Testis (tissue), 3 donors: ENCODE results near the gene ZSCAN10. TPM values are rescaled to one million over a fixed set of nuclear protein-coding genes. Genes with fewer than 3 reads are reported as not detected.

ENCODE experiments used
- DNase-seq: peaks from one replicate; pipeline ENCODE4 v3.0.0-alpha.2; 2019
- H3K27ac ChIP-seq, 2 donors: fragments of 200-600 bp; sonication (generic); one replicate each; pipeline ENCODE4 v1.5.1; 2019
- H3K27me3 ChIP-seq: fragments of 200-600 bp; sonication (generic); one replicate; pipeline ENCODE4 v1.5.1; 2019
- H3K36me3 ChIP-seq: fragments of 200-600 bp; sonication (generic); one replicate; pipeline ENCODE4 v1.5.1; 2017; ENCODE audit warnings: low read depth; ENCODE audit errors: missing control alignments
- H3K4me1 ChIP-seq: fragments of 200-600 bp; sonication (generic); one replicate; pipeline ENCODE4 v1.5.1; 2019
- H3K4me3 ChIP-seq, 2 donors: fragments of 200-600 bp; sonication (generic); one replicate each; pipeline ENCODE4 v1.5.1; 2017 to 2019
- H3K9me3 ChIP-seq: fragments of 200-600 bp; sonication (generic); one replicate; pipeline ENCODE4 v1.5.1; 2017
- CTCF ChIP-seq, 3 experiments: fragments of 450-650 bp in 2 of 3; fragments of 200-600 bp in 1 of 3; sonication (generic) in 1 of 3; IDR thresholded peaks; one replicate each; pipeline ENCODE4 v1.5.1; 2016 to 2019; ENCODE audit warnings: antibody characterized with exemption in 3 of 3, mild to moderate bottlenecking in 2 of 3, moderate library complexity in 1 of 3
- POLR2A ChIP-seq: fragments of 450-650 bp; IDR thresholded peaks from one replicate; pipeline ENCODE4 v1.6.1; 2017; ENCODE audit warnings: antibody characterized with exemption, mild to moderate bottlenecking, moderate library complexity
- WGBS, 2 donors: methylation state at CpG; one replicate each; pipeline ENCODE4 v1.1.5; 2018; 5-methylcytosine and 5-hydroxymethylcytosine counted together
- intact Hi-C: fragments of 100-400 bp; cut with DNase I; formaldehyde crosslinking; loops from one replicate; pipeline ENCODE4 v1.15.1; 2023; ENCODE audit warnings: low total_unique reads
- polyA plus RNA-seq: library from polyadenylated mRNA; stranded (reverse); fragments of 350-450 nt; fragmentation: Illumina TruSeq; extraction: RNeasy Lipid Tissue Mini Kit (QIAGEN cat#74804); gene quantifications from one replicate; pipeline ENCODE4 v1.2.3, GENCODE V29; 2014; ENCODE audit warnings: low read depth, low replicate concordance; ENCODE audit not compliant: insufficient read depth
- total RNA-seq, 2 donors: library from RNA; depleted of rRNA; stranded (reverse); fragments of >200 nt; gene quantifications; one replicate each; pipeline ENCODE4 v1.2.3, GENCODE V29; 2016

ZSCAN10 gene
- total and polyA plus RNA-seq, 3 donors from 2014 or later, result 0.79 to 0.93 (median 0.91) TPM

GRCh38 chr16:3143189-3143588 is 44.1 kb upstream of the ZSCAN10 start:
- H3K27ac ChIP-seq, result no peak overlapping the region

GRCh38 chr16:3142770-3143169 is 43.7 kb upstream of the ZSCAN10 start:
- no peaks in the 10 kb centered on the region for H3K4me1 ChIP-seq
- no peaks in the 10 kb centered on the region for H3K27me3 ChIP-seq
- no peak overlapping the region for H3K4me3 ChIP-seq
- DNase-seq, result no peak
- H3K9me3 ChIP-seq, result no peaks in the 10 kb centered on the region
- no peak for TF ChIP-seq POLR2A
- no peak for TF ChIP-seq CTCF (IDR thresholded peaks at IDR 0.05)
- no peak overlapping the region for H3K27ac ChIP-seq
- WGBS, 2 donors, result 93 to 96% methylated on average over 11 to 13 of the region's 13 CpGs
- intact Hi-C loops, result no loop called here
- no peaks in the 10 kb centered on the region for H3K36me3 ChIP-seq

More at GRCh38 chr16:3143189-3143588, 44.1 kb upstream of the ZSCAN10 start:
- DNase-seq, result no peak
- TF ChIP-seq POLR2A, result no peak
- no peak for TF ChIP-seq CTCF (IDR thresholded peaks at IDR 0.05)
- Histone ChIP-seq H3K27me3 (no peaks in the 10 kb centered on the region), H3K36me3 (no peaks in the 10 kb centered on the region), H3K4me1 (no peaks in the 10 kb centered on the region), H3K9me3 (no peaks in the 10 kb centered on the region), H3K4me3 (no peak overlapping the region)
- WGBS, 2 donors, result 94% methylated on average over 7 to 11 of the region's 11 CpGs
- intact Hi-C loops, result no loop called here

GRCh38 chr16:3142327-3142726 is 43.2 kb upstream of the ZSCAN10 start:
- Histone ChIP-seq H3K9me3 (no peaks in the 10 kb centered on the region), H3K4me1 (no peaks in the 10 kb centered on the region), H3K4me3 (no peak overlapping the region), H3K36me3 (no peaks in the 10 kb centered on the region), H3K27me3 (no peaks in the 10 kb centered on the region), H3K27ac (no peak overlapping the region)
- intact Hi-C loops, result no loop called here
- WGBS, 2 donors, result 95% methylated on average over 21 to 22 of the region's 22 CpGs
- DNase-seq, result no peak
- TF ChIP-seq POLR2A (no peak), CTCF (IDR thresholded peaks at IDR 0.05) (no peak)

GRCh38 chr16:3141781-3142311 is 42.8 kb upstream of the ZSCAN10 start:
- Histone ChIP-seq H3K4me3 (no peak overlapping the region), H3K4me1 (no peaks in the 10 kb centered on the region), H3K36me3 (no peaks in the 10 kb centered on the region), H3K9me3 (no peaks in the 10 kb centered on the region), H3K27me3 (no peaks in the 10 kb centered on the region), H3K27ac (no peak overlapping the region)
- 84 to 93% methylated on average over 19 to 21 of the region's 23 CpGs for WGBS, 2 donors
- TF ChIP-seq POLR2A, result no peak
- no peak for TF ChIP-seq CTCF (IDR thresholded peaks at IDR 0.05)
- DNase-seq, result no peak
- intact Hi-C loops, result no loop called here
